ENCODE results near the gene CLDN3.
"Not testable (repeated sequence)": the region's sequence is repeated elsewhere in the genome, so short reads cannot be mapped to it uniquely, and the experiment has no call there.

Gene CLDN3

DNA sequence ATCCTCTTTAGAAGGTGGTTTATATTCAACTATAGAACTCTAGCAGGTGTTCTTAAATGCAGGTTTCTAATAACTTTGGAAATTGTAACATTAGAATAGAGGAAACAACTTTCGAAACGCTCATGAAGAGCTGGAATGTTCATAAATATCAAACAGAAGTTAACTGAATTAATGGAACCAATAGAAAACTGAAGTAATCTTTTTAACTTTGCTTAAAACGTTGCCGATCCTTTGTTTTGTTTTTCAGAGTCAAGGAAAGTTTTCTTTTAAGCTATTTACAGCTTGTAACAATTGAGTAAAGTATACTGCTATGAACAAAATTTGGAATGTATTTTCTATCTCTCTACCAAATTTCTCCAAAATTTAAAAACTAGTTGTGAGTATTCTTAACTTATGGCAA, 19.0 kb upstream of the CLDN3 start:
- Histone ChIP-seq H3K27me3 (peaks cover 0 to 3% of the 10 kb centered on the region in 2 donors), H3K4me3 (no peak overlapping the region), H3K36me3 (no peaks in the 10 kb centered on the region), H3K9me3 (no peaks in the 10 kb centered on the region), H3K27ac (no peak overlapping the region), H3K4me1 (no peaks in the 10 kb centered on the region)
- intact Hi-C loops (cut with DNase I; ENCODE audit: low total_unique reads) = no loop called here
- no peak for DNase-seq
- TF ChIP-seq CTCF (IDR thresholded peaks at IDR 0.05) = no peak

DNA sequence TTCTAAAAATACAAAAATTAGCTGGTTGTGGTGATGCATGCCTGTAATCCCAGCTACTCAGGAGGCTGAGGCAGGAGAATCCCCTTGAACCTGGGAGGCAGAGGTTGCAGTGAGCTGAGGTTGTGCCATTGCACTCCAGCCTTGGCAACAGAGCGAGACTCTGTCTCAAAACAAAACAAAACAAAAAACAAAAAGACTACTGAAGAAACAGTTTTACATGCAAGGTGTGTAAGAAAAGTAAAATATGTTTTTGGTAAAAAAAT, 17.6 kb upstream of the CLDN3 start:
- H3K4me1 ChIP-seq; H3K9me3 ChIP-seq; H3K27me3 ChIP-seq; H3K4me3 ChIP-seq; intact Hi-C loops (cut with DNase I; ENCODE audit: low total_unique reads); H3K27ac ChIP-seq; DNase-seq; H3K36me3 ChIP-seq: not testable (repeated sequence)

DNA sequence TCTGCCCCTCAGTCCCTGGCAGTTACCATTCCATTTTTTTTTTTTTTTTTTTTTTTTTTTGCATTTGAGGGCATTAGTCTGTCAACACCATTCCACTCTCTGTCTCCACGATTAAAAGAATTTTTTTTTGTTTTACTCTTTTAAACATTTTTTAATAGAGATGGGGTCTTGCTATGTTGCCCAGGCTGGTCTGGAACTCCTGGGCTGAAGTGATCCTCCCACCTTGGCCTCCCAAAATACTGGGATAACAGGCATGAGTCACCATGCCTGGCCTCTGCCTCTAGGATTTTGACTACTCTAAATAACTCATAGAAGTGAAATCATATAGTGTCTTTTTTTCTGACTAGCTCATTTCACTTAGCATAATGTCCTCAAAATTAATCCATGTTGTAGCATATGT, 16.5 kb upstream of the CLDN3 start:
- no peaks in the 10 kb centered on the region for H3K36me3 ChIP-seq
- TF ChIP-seq CTCF (IDR thresholded peaks at IDR 0.05) = no peak
- no peak overlapping the region for H3K27ac ChIP-seq
- H3K4me3 ChIP-seq = no peak overlapping the region
- no peaks in the 10 kb centered on the region for H3K9me3 ChIP-seq
- peak in 1 of 2 donors; percentile 9 for DNase-seq
- intact Hi-C loops (cut with DNase I; ENCODE audit: low total_unique reads) = no loop called here
- no peaks in the 10 kb centered on the region for H3K27me3 ChIP-seq
- no peaks in the 10 kb centered on the region for H3K4me1 ChIP-seq

DNA sequence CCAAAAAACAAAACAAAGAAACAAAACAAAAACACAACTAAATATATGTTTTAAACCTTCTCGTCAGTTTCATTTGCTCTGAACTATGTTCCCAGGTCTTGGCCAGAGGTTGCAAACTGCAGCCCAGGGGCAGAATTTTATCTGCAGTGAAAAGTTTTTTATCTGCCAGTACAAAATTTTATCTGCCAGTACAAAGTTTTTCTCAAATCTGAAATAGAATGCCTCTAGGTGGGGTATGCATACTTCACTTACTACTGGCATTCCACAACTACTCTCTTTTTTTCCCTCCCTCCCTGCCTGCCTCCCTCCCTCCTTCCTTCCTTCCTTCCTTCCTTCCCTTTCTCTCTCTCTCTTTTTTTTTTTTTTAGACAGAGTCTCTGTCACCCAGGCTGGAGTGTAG, 9.4 kb upstream of the CLDN3 start:
- no peak overlapping the region for H3K4me3 ChIP-seq
- H3K27me3 ChIP-seq = no peaks in the 10 kb centered on the region
- H3K27ac ChIP-seq = no peak overlapping the region
- H3K36me3 ChIP-seq = no peaks in the 10 kb centered on the region
- no peak for TF ChIP-seq CTCF (IDR thresholded peaks at IDR 0.05)
- H3K4me1 ChIP-seq = no peaks in the 10 kb centered on the region
- no peak for DNase-seq
- intact Hi-C loops (cut with DNase I; ENCODE audit: low total_unique reads) = no loop called here
- no peaks in the 10 kb centered on the region for H3K9me3 ChIP-seq

GRCh38 chr7:73778801-73779389, 8.8 kb upstream of the CLDN3 start:
- Histone ChIP-seq H3K9me3 (no peaks in the 10 kb centered on the region), H3K36me3 (no peaks in the 10 kb centered on the region), H3K27ac (no peak overlapping the region), H3K4me1 (no peaks in the 10 kb centered on the region), H3K27me3 (peaks cover 0 to 5% of the 10 kb centered on the region in 2 donors), H3K4me3 (no peak overlapping the region)
- DNase-seq = peak in 1 of 2 donors; percentile 32
- intact Hi-C loops (cut with DNase I; ENCODE audit: low total_unique reads) = no loop called here
- TF ChIP-seq CTCF (IDR thresholded peaks at IDR 0.05) = no peak

DNA sequence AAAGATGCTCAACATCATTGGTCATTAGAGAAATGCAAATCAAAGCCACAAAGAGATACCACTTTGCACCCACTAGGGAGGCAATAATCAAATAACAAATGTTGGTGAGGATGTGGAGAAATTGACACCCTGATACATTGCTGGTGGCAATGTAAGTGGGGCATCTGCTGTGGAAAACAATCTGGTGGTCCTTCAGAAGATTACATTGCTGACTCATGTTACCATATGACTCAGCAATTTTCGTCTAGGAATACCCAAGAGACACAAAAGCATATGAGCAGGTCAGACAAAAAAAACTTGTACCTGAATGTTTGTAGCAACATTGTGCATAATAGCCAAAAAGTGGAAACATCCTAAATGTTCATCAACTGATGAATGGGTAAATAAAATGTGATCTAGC, 4.9 kb upstream of the CLDN3 start:
- DNase-seq = no peak
- Histone ChIP-seq H3K4me3 (no peak overlapping the region), H3K9me3 (no peaks in the 10 kb centered on the region), H3K4me1 (peaks cover 0 to 10% (median 7%) of the 10 kb centered on the region in 4 donors), H3K27ac (no peak overlapping the region), H3K27me3 (peaks cover 0 to 34% of the 10 kb centered on the region in 2 donors), H3K36me3 (no peaks in the 10 kb centered on the region)
- intact Hi-C loops (cut with DNase I; ENCODE audit: low total_unique reads) = no loop called here
- TF ChIP-seq CTCF (IDR thresholded peaks at IDR 0.05) = no peak

All from tibial artery (tissue), 4 donors.